Activated CD4-positive, alpha-beta memory T cell treated with anti-CD3 and anti-CD28 coated beads, Interleukin-2, amount 10 ng/mL, durations not matched to agents 7 days and 5 days (primary cell): ENCODE results near the gene PPL. TPM values are rescaled to one million over a fixed set of nuclear protein-coding genes. Genes with fewer than 3 reads are reported as not detected.

Experiments
- CTCF ChIA-PET: fragments of 350-600 bp; sonication (Branson Sonifier 250); formaldehyde crosslinking; loops from one replicate; lab custom pipeline; 2021; ENCODE audit warnings: antibody characterized with exemption, inconsistent platforms; lab: Charles Lee
- POLR2A ChIA-PET: fragments of 350-600 bp; sonication (Branson Sonifier 250); formaldehyde crosslinking; loops from one replicate; lab custom pipeline; 2021; ENCODE audit warnings: antibody characterized with exemption; lab: Charles Lee
- DNase-seq: peaks from one replicate; pipeline ENCODE4 v3.0.0-alpha.2; 2020
- H3K27ac Mint-ChIP-seq: one replicate; pipeline ENCODE4 v1.8.0; 2021; ENCODE audit warnings: mild to moderate bottlenecking, mixed read lengths
- H3K27me3 Mint-ChIP-seq: one replicate; pipeline ENCODE4 v1.8.0; 2021; ENCODE audit warnings: mixed read lengths
- H3K36me3 Mint-ChIP-seq: one replicate; pipeline ENCODE4 v1.8.0; 2021; ENCODE audit warnings: low read depth, mixed read lengths
- H3K4me1 Mint-ChIP-seq: one replicate; pipeline ENCODE4 v1.8.0; 2021; ENCODE audit warnings: mixed read lengths
- H3K4me3 Mint-ChIP-seq: one replicate; pipeline ENCODE4 v1.8.0; 2021; ENCODE audit warnings: mild to moderate bottlenecking, mixed read lengths
- H3K9me3 Mint-ChIP-seq: one replicate; pipeline ENCODE4 v1.8.0; 2021; ENCODE audit warnings: mixed read lengths
- total RNA-seq, 2 experiments: library from RNA; stranded (reverse); gene quantifications; one replicate each; pipeline ENCODE4 v1.2.3, GENCODE V29; 2021

Gene PPL, protein sequence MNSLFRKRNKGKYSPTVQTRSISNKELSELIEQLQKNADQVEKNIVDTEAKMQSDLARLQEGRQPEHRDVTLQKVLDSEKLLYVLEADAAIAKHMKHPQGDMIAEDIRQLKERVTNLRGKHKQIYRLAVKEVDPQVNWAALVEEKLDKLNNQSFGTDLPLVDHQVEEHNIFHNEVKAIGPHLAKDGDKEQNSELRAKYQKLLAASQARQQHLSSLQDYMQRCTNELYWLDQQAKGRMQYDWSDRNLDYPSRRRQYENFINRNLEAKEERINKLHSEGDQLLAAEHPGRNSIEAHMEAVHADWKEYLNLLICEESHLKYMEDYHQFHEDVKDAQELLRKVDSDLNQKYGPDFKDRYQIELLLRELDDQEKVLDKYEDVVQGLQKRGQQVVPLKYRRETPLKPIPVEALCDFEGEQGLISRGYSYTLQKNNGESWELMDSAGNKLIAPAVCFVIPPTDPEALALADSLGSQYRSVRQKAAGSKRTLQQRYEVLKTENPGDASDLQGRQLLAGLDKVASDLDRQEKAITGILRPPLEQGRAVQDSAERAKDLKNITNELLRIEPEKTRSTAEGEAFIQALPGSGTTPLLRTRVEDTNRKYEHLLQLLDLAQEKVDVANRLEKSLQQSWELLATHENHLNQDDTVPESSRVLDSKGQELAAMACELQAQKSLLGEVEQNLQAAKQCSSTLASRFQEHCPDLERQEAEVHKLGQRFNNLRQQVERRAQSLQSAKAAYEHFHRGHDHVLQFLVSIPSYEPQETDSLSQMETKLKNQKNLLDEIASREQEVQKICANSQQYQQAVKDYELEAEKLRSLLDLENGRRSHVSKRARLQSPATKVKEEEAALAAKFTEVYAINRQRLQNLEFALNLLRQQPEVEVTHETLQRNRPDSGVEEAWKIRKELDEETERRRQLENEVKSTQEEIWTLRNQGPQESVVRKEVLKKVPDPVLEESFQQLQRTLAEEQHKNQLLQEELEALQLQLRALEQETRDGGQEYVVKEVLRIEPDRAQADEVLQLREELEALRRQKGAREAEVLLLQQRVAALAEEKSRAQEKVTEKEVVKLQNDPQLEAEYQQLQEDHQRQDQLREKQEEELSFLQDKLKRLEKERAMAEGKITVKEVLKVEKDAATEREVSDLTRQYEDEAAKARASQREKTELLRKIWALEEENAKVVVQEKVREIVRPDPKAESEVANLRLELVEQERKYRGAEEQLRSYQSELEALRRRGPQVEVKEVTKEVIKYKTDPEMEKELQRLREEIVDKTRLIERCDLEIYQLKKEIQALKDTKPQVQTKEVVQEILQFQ (N-terminal part only)
- total RNA-seq = under 1 TPM in 1 of 2 experiments, not detected in 1; 0.08 TPM

DNA sequence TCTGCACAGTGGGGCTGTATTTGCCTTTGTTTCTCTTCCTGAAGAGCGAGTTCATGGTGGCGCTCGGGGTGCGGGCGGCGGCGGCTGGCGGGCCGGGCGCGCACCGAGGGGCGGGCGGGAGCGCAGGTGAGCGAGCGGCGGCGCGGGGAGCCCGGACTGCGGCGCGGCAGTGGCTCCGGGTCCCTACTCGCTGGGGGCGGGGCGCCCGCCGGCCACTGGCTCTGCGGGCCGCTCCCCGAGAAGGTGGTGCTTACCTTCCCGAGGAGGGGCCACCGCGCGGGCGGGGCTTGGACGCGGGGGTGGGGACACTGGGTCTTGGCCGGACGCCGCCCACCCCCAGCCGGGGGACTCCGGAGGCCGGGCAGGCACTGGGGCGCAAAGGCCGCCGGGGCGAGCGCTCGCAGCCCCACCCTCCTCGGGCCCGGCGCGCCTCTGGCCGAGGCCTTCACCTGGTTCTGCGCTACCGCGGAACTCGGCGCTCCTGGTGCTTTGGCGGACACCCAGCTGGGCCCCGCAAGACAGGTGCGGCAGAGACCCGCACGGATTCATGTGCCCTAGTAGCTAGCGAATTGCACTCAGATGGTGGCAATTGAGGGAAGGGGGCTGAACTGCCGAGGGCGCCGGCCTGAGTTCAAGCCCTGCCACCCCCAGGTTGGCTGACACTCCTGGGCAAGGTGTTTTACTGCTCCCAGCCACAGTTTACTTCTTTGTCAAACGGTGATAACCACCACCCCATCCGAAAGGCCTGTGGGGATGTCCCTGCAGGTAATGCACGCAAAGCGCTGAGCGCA lies at the start of gene PPL:
TSS of gene PPL (minus strand) at position 158 of the 791 bp plus-strand sequence. CDS start at position 55, 103 bp downstream.
- DNase-seq = peak; percentile 24
- Mint-ChIP-seq H3K4me3 (peak within 1 kb of the TSS; percentile 30), H3K27ac (no peak within 1 kb of the TSS), H3K9me3 (no peaks in the 10 kb centered on the region), H3K27me3 (peaks cover 30% of the 10 kb centered on the region), H3K4me1 (peaks cover 6% of the 10 kb centered on the region), H3K36me3 (no peaks in the 10 kb centered on the region)
- CTCF ChIA-PET = interaction anchor here (0.6 kb wide), 1 partner anchor 98 kb away, joined by 3 read pairs; no protein-coding TSS in a partner anchor
- POLR2A ChIA-PET = no interaction called here

DNA sequence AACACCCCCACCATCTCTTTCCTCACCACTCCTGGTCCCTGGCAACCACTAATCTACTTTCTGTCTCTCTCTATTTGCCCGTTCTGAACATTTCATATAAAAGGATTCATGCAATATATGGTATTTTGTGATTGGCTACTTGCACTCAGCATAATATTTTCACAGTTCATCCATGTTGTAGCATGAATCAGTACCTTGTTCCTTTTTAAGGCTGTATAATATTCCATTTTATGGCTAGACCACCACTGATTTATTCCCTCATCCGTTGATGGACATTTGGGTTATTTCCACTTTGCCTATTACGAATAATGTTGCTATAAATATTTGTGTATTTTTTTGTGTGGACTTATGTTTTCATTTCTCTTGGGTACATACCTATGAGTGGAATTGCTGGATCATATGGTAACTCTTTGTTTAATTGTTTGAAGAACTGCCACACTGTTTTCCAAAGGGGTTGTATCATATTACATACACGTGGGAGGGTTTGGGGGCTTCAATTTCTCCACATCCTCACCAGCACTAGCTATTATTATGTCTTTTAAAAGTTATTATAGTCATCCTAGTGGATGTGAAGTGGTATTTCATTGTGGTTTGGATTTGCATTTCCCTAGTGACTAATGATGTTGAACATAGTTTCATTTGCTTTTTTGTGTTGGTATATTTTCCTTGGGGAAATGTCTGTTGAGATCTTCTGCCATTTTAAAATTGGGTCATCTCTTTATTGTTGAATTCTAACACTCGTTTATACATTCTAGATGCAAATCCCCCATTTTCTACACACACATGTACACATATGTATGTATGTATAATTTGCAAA lies 47.4 kb upstream of the PPL start:
- H3K9me3 Mint-ChIP-seq = no peaks in the 10 kb centered on the region
- DNase-seq = no peak
- no peaks in the 10 kb centered on the region for H3K36me3 Mint-ChIP-seq
- no peak overlapping the region for H3K27ac Mint-ChIP-seq
- peaks cover 28% of the 10 kb centered on the region for H3K27me3 Mint-ChIP-seq
- POLR2A ChIA-PET = no interaction called here
- CTCF ChIA-PET = no interaction called here
- no peak overlapping the region for H3K4me3 Mint-ChIP-seq
- no peaks in the 10 kb centered on the region for H3K4me1 Mint-ChIP-seq

DNA sequence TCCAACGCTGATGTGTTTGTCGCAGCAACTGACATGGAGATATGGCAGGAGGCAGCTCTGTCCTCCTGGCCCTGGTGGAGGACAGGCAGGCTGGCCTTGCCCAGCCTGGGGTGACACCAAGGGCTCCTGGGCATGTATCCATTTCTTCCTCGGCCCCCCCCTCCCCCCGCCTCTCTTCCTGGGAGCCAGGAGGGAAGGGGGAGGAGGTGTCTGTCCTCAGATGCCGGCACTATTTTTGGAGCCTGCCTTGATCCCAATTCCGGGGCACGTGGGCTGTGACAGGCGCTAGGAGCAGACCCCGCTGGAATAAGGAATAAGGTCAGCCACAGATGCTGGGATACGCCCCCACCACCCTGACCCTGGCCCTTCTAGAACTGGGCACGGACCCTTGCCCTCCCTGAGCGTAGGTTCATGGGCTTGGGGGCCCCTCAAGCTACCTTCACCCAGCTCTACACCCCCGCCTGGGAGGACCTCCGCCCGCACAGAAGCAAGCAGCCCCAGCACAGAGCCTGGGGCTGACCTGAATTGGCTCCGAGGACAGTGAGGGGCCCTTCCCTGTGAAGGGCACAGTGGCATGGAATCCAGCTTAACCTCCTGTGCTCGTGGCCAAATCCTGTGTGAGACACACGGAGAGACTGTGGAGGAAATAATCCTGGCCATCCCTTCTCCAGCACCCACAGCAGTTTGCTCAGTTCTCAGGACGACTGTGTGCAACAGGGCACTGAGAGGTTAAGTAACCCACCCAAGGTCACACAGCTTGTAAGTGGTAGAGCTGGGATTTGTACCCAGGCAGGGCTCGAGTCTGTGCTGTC lies 45.3 kb upstream of the PPL start:
- Mint-ChIP-seq H3K27ac (no peak overlapping the region), H3K27me3 (peaks cover 15% of the 10 kb centered on the region), H3K4me1 (no peaks in the 10 kb centered on the region), H3K36me3 (no peaks in the 10 kb centered on the region), H3K4me3 (no peak overlapping the region), H3K9me3 (no peaks in the 10 kb centered on the region)
- ChIA-PET CTCF (no interaction called here), POLR2A (interaction anchor here (0.8 kb wide), 1 partner anchor 9 kb away, joined by 3 read pairs; no protein-coding TSS in a partner anchor)
- no peak for DNase-seq

DNA sequence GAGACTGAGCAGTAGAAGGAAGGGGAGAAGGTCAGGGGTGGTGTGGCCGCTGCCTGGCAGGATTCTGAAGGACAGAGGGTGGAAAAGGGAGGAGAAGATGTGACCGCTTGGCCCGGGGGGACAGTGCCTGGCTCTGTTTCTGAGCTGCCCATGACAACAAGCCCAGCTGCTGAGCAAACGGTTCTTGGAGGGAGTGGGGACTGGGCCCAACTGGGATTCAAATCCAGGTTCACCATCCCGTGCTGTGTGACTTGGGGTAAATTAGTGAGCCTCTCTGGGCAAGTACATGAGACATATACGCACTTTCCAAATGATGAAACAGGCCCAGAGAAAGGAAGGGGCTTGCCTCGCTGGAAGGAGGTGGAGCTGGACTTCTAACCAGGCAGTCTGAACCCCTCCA lies 44.5 kb upstream of the PPL start:
- no peaks in the 10 kb centered on the region for H3K4me1 Mint-ChIP-seq
- no peak overlapping the region for H3K27ac Mint-ChIP-seq
- H3K4me3 Mint-ChIP-seq = no peak overlapping the region
- CTCF ChIA-PET = no interaction called here
- no peaks in the 10 kb centered on the region for H3K36me3 Mint-ChIP-seq
- no peak for DNase-seq
- POLR2A ChIA-PET = no interaction called here
- H3K9me3 Mint-ChIP-seq = no peaks in the 10 kb centered on the region
- H3K27me3 Mint-ChIP-seq = peaks cover 9% of the 10 kb centered on the region

DNA sequence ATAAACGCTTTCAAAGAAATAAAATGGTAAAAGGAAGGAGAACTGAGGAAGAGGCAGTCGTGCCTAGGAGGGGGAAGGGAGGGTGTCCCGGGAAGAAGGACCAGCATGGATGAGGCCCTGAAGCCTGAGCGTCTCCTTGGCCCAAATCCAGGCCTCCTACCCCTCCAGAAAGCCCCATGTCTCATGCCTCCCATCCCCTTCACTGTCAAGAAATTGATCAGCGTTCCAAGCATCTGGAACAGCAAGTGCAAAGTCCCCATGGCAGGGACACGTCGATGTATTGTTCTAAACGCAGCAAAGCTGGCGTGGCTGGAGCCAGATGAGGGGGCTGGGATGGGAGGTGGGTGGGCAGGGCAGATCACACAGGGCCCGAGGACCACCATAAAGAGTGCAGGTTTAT lies 43.7 kb upstream of the PPL start:
- H3K27me3 Mint-ChIP-seq = peaks cover 6% of the 10 kb centered on the region
- DNase-seq = no peak
- H3K4me1 Mint-ChIP-seq = no peaks in the 10 kb centered on the region
- ChIA-PET CTCF (no interaction called here), POLR2A (no interaction called here)
- no peaks in the 10 kb centered on the region for H3K36me3 Mint-ChIP-seq
- no peak overlapping the region for H3K27ac Mint-ChIP-seq
- H3K4me3 Mint-ChIP-seq = no peak overlapping the region
- no peaks in the 10 kb centered on the region for H3K9me3 Mint-ChIP-seq

DNA sequence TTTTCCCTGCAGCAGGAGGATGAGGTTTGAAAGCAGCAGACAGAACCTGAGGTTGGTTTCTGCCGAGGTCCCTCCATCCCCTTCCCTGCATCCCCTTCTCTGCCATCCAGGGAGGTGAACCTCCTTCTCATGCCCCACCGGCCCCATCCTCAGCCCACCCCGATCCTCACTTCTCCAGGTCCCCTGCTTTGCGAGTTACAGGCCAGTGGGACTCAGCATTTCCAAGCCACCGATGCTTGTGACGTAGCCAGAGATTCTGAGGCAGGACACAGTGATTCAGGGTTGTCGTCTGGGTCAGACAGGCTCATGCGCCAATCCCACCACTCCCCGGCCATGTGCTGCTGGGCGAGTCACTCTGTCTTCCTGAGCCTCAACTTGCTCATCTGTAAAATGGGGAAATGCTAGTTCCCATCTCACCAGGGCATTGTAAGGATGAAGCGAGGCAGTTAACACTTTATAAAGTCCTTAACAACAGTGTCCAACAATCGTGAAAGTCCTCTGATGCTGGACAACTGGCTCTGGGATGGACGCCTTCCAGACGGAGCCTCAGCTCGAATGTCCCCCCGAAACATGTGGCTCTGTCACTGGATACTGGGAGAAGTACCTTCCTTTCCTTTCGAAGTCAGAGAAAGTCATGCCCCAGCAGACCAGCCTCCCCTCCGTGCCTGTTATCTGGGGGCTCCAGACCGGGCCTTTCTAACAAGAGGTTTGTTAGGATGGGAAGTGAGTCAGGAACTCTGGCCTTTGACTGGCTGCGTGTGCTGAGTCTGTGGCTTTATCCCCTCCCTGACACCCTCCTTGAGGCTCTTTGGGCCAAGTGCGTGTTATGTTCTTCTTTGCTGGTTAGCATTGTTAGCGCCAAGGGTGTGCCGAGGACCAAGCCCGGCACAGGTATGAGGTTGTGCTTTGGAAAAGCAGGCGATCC lies 43.0 kb upstream of the PPL start:
- CTCF ChIA-PET = no interaction called here
- H3K4me1 Mint-ChIP-seq = no peaks in the 10 kb centered on the region
- no peak overlapping the region for H3K27ac Mint-ChIP-seq
- H3K36me3 Mint-ChIP-seq = no peaks in the 10 kb centered on the region
- H3K4me3 Mint-ChIP-seq = no peak overlapping the region
- peaks cover 6% of the 10 kb centered on the region for H3K27me3 Mint-ChIP-seq
- H3K9me3 Mint-ChIP-seq = no peaks in the 10 kb centered on the region
- no peak for DNase-seq
- POLR2A ChIA-PET = no interaction called here

DNA sequence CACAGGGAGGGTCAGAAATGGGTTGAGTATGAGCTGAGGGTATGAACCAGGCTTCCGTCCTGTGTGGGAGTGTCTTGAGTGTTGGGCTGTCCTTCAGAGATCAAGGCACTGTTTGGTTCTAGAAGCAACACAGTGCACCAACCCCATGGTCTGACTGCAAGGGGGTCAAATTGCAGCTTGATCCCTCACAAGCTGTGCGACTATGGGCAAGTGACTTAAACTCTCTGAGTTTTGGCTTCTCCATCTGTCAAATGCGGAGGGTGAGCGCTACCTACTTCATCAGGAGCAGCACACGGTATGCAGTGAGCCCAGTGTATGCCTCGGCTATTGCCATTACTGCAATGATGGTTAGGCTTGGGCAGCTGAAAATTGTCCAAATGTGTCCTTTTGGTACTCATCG lies 42.2 kb upstream of the PPL start:
- H3K4me1 Mint-ChIP-seq = no peaks in the 10 kb centered on the region
- no peak overlapping the region for H3K27ac Mint-ChIP-seq
- no peak for DNase-seq
- ChIA-PET POLR2A (no interaction called here), CTCF (no interaction called here)
- H3K36me3 Mint-ChIP-seq = no peaks in the 10 kb centered on the region
- H3K9me3 Mint-ChIP-seq = no peaks in the 10 kb centered on the region
- H3K4me3 Mint-ChIP-seq = no peak overlapping the region
- H3K27me3 Mint-ChIP-seq = peaks cover 6% of the 10 kb centered on the region

DNA sequence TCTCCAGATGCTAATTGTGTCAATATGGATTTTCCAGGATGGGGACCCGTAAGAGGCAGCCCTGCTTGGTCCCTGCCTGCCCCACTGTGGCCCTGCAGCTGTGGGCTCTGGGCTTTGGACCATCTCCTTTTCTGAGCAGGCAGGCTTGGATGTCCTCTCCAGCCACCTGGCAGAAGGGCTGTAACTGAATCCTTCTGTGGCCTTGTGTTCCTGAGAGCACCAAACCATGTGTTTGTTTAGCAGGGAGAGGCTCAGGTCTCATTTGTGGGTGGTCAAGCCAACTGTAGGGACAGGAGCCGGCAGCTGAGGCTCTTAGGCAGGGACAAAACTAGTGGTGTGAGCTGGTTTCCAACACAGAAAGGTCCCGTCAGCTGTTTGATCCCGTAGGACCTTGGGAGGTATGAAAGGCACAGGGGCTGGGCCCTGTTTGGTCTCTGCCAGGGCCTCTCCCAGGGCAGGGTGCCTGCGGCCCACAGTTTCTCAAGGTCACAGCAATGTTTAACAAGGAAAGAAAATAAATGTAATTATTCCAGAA lies 39.7 kb upstream of the PPL start:
- ChIA-PET CTCF (no interaction called here), POLR2A (no interaction called here)
- H3K9me3 Mint-ChIP-seq = peaks cover 10% of the 10 kb centered on the region
- peaks cover 7% of the 10 kb centered on the region for H3K36me3 Mint-ChIP-seq
- no peak overlapping the region for H3K27ac Mint-ChIP-seq
- DNase-seq = no peak
- H3K4me1 Mint-ChIP-seq = peaks cover 19% of the 10 kb centered on the region
- no peak overlapping the region for H3K4me3 Mint-ChIP-seq
- peaks cover 3% of the 10 kb centered on the region for H3K27me3 Mint-ChIP-seq

DNA sequence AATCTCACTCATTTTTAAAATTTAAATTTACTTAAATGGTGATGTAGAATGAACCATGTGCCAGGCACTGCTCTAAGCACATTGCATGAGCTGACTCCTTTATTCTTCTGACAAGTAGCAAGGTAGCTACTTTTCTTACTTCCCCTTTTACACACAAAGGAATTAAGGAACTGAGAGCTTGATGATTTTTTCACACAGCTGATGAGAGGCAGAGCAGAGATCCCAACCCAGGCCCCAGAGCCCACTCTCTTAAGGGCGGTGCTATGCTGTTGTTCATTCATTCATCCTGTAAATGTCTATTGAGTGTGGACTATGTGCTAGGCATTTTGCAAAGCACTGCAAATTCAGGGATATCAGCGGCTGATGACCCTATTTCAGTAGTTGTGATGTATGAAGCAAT lies 39.1 kb upstream of the PPL start:
- H3K9me3 Mint-ChIP-seq = peaks cover 16% of the 10 kb centered on the region
- DNase-seq = no peak
- CTCF ChIA-PET = no interaction called here
- H3K4me1 Mint-ChIP-seq = peaks cover 19% of the 10 kb centered on the region
- no peak overlapping the region for H3K27ac Mint-ChIP-seq
- H3K36me3 Mint-ChIP-seq = peaks cover 7% of the 10 kb centered on the region
- H3K4me3 Mint-ChIP-seq = no peak overlapping the region
- H3K27me3 Mint-ChIP-seq = peaks cover 3% of the 10 kb centered on the region
- POLR2A ChIA-PET = no interaction called here

DNA sequence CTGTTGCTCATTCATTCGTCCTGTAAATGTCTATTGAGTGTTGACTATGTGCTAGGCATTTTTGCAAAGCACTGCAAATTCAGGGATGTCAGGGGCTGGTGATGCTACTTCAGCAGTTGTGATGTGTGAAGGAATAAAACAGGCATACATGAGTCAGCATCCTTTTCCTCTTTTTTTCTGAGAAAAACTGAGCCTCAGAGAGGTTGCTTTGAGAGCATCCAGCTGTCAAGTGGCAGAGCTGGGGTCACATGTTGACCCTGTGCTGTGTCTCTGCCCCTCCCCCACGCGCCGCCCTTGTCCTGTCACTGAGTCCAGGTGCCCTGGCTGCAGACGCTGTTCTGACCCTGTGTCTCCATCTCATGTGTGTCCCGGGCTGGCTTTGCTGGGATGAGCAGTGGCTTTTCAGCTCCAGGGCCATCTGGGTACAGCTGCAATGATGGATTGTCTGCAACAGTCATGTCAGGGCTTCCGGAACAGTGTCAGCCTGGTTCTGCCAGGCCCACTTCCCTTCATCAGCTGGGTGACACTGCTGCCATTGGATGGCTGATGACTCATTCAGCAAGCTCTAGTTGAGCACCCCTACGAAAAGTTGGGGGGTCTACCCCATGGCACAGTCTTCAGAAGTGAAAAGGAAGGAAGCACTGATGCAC lies 36.1 kb upstream of the PPL start:
- POLR2A ChIA-PET = interaction anchor here (1.0 kb wide), 1 partner anchor 10 kb away, joined by 3 read pairs; no protein-coding TSS in a partner anchor
- Mint-ChIP-seq H3K4me3 (no peak overlapping the region), H3K27me3 (no peaks in the 10 kb centered on the region), H3K36me3 (peaks cover 7% of the 10 kb centered on the region), H3K9me3 (peaks cover 17% of the 10 kb centered on the region), H3K27ac (peak overlapping the region; percentile 78), H3K4me1 (peaks cover 19% of the 10 kb centered on the region)
- peak; percentile 31 for DNase-seq
- CTCF ChIA-PET = interaction anchor here (1.2 kb wide), 1 partner anchor 53 kb away, joined by 7 read pairs; no protein-coding TSS in a partner anchor
